Measurements from ENCODE around the gene GOLGA8T. TPM values are rescaled to one million over a fixed set of nuclear protein-coding genes. Genes with fewer than 3 reads are reported as not detected.
"Not testable (repeated sequence)": the region's sequence is repeated elsewhere in the genome, so short reads cannot be mapped to it uniquely, and the experiment has no call there.

Gene GOLGA8T
- total RNA-seq, 2 experiments from 2014 or later = not detected

DNA sequence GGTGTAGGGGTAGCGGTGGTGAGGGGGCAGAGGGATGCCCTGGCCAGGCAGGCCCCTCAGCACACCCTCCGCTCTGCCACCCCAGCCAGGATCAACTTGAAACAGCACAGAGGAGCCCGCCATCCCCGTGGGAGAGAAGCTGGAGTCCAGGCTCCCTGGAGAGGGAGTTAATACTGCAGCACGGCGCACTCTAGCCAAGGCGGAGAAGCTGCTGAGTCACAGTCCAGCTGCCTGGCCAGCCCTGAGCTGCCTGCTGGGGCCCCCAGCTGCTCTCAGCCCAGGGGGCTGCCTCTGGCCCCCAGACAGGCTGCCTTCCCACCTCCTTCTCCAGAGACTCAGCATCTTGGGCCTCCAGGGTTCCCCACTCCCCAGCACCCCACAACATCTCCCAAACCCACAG is 36.6 kb downstream of the GOLGA8T start:
- H3K9me3 Mint-ChIP-seq; intact Hi-C loops (cut with micrococcal nuclease); H3K36me3 Mint-ChIP-seq (ENCODE audit: low read depth); CTCF ChIA-PET; DNase-seq; H3K4me1 Mint-ChIP-seq (ENCODE audit: low read depth); H3K27me3 Mint-ChIP-seq (ENCODE audit: low read depth); H3K27ac Mint-ChIP-seq; H3K4me3 Mint-ChIP-seq: not testable (repeated sequence)

DNA sequence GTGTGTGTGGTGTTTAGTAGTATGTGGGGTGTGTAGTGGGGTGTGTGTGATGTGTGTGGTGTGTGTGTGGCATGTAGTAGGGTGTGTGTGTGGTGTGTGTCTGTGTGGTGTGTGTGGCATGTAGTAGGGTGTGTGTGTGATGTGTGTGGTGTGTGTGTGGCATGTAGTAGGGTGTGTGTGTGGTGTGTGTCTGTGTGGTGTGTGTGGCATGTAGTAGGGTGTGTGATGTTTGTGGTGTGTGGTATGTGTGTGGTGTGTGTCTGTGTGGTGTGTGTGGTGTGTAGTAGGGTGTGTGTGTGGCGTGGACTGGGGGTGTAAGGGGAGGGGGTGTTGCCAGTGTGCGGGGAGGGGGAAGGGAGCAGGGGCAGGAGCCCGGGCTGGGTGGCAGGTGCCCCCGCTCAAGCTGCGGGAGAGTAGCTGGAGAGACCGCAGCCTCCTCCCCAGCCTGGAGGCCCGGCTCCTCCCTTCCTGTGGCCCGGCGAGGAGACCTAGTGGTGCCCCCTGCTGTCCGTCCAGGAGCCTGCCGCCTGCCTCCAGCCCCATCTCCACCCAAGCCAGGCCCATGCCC is 38.3 kb downstream of the GOLGA8T start:
- intact Hi-C loops (cut with micrococcal nuclease); H3K9me3 Mint-ChIP-seq; H3K36me3 Mint-ChIP-seq (ENCODE audit: low read depth); H3K4me3 Mint-ChIP-seq; H3K27ac Mint-ChIP-seq; CTCF ChIA-PET; H3K4me1 Mint-ChIP-seq (ENCODE audit: low read depth); H3K27me3 Mint-ChIP-seq (ENCODE audit: low read depth): not testable (repeated sequence)
- peak; percentile 92 for DNase-seq

DNA sequence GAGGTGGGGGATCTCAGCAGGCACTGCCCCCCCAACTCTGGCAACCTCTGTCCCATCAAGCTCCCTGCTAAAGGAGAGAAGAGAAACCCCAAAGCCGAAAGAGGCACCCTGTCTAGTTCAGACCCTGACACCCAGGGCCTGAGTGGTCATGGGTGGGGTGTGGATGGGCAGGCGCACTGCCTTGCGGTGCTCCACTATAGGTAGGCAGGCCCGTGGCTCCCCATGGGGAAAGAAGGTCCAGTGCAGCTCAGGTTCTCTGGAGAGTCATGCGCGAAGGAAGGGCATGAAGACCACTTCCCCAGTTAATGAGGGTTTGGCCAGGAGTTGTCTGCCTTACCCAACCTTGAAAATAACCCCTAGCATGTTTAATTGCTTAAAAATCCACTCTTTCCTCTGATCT is 40.4 kb downstream of the GOLGA8T start:
- intact Hi-C loops (cut with micrococcal nuclease); DNase-seq; CTCF ChIA-PET; H3K9me3 Mint-ChIP-seq; H3K4me1 Mint-ChIP-seq (ENCODE audit: low read depth); H3K4me3 Mint-ChIP-seq; H3K36me3 Mint-ChIP-seq (ENCODE audit: low read depth); H3K27ac Mint-ChIP-seq; H3K27me3 Mint-ChIP-seq (ENCODE audit: low read depth): not testable (repeated sequence)

DNA sequence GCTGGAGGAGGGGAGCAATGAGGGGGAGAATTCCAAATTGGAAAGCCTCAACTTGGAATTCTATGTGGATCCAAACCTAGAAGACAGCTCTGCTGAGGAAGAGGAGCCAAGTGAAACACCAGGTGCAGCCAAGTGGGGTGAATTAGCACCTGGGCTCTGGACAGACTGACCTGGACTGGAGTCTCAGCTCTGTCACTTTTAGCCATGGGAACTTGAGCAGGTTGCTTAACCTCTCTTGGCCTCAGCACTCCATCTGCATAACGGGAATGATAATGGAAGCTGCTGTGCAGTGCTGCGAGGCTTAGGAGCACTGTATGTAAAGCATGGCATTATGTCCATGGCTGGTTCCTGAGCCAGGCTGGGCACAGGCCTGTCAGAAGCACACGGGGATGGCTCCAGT is 41.8 kb downstream of the GOLGA8T start:
- DNase-seq; H3K36me3 Mint-ChIP-seq (ENCODE audit: low read depth); CTCF ChIA-PET; H3K9me3 Mint-ChIP-seq; H3K4me3 Mint-ChIP-seq; intact Hi-C loops (cut with micrococcal nuclease); H3K4me1 Mint-ChIP-seq (ENCODE audit: low read depth); H3K27me3 Mint-ChIP-seq (ENCODE audit: low read depth); H3K27ac Mint-ChIP-seq: not testable (repeated sequence)

DNA sequence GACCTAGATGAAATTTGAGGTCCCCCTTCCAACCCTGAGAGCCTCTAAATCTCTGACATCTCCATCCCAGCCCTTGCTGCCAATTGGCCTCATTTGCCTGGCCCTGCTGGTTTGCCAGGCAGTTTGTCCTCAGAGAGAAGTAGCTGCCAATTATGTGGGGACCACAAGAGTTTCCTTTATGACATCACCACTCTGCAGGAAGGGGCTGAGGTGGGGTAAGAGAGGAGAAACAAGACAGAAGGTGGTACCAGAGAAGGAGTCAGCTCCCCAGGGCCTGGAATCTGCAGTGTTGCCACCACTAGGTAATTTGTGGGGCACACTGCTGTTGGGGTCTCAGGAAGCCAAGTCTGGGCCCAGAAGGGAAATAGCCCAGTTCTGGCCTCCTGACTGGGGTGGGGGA is 45.0 kb downstream of the GOLGA8T start:
- H3K9me3 Mint-ChIP-seq; intact Hi-C loops (cut with micrococcal nuclease); H3K4me1 Mint-ChIP-seq (ENCODE audit: low read depth); DNase-seq; H3K36me3 Mint-ChIP-seq (ENCODE audit: low read depth); CTCF ChIA-PET; H3K27ac Mint-ChIP-seq; H3K4me3 Mint-ChIP-seq; H3K27me3 Mint-ChIP-seq (ENCODE audit: low read depth): not testable (repeated sequence)

DNA sequence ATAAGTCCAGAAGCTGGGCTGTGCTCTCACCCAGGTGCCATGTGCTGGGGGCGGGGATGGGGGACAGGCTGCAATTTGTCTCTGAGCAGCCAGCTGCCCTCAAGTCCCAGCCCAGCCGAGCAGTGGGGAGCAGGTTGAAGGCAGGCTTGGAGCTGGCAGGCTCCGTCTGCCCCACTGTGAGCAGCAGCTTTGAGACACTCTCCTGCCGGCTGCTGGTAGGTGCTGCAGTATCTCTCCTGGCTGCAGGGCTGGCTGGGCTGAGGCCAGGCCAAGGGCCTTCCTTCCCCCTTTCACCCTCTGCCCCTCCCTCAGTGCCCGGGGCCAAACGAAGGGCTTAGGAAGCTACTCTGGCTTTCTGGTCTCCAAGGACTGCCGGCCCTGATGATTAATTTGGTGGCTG is 50.6 kb downstream of the GOLGA8T start:
- CTCF ChIA-PET; H3K27ac Mint-ChIP-seq; H3K36me3 Mint-ChIP-seq (ENCODE audit: low read depth); H3K4me1 Mint-ChIP-seq (ENCODE audit: low read depth); H3K27me3 Mint-ChIP-seq (ENCODE audit: low read depth); H3K4me3 Mint-ChIP-seq; intact Hi-C loops (cut with micrococcal nuclease); H3K9me3 Mint-ChIP-seq; DNase-seq: not testable (repeated sequence)

DNA sequence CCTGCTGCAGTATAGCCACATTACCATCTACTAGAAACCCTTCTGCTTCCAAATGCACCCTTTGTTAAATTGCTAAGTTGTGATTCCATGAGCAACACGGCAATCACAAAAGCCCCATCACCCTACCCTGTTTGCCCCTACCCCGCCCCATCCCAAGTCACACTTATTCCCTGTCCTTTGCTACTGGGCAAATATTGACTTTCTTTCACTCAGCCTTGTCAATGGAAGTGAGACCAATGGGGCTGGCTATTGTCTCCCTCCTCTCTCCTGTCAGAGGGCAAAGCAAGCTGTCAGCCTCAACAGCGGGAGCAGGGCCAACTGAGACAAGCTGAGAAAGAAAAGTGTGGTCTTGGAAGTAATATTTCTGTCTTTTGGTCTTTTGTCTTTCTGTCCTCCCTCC is 52.6 kb downstream of the GOLGA8T start:
- DNase-seq; H3K9me3 Mint-ChIP-seq; intact Hi-C loops (cut with micrococcal nuclease); CTCF ChIA-PET; H3K4me3 Mint-ChIP-seq; H3K36me3 Mint-ChIP-seq (ENCODE audit: low read depth); H3K27ac Mint-ChIP-seq; H3K4me1 Mint-ChIP-seq (ENCODE audit: low read depth); H3K27me3 Mint-ChIP-seq (ENCODE audit: low read depth): not testable (repeated sequence)

DNA sequence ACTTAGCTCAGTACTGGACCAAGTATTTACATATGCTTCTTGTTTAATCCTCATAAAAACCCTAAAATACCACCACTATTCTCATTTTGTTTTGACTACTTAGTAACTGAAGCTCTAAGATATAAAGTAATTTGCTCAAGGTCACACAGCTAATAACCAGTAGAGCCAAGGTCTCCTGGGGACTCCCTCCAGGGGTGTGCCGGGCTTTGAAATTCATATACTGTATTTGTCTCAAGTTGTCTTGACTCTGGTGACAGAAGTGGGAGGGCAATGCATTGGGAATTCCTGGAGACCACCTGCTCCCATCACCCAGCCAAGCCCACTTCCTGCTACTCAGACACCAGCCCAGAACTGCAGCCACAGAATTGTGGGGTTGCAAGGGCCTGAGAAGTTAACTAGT is 54.9 kb downstream of the GOLGA8T start:
- H3K27me3 Mint-ChIP-seq (ENCODE audit: low read depth); H3K27ac Mint-ChIP-seq; H3K9me3 Mint-ChIP-seq; H3K4me1 Mint-ChIP-seq (ENCODE audit: low read depth); intact Hi-C loops (cut with micrococcal nuclease); H3K36me3 Mint-ChIP-seq (ENCODE audit: low read depth); H3K4me3 Mint-ChIP-seq; DNase-seq; CTCF ChIA-PET: not testable (repeated sequence)

DNA sequence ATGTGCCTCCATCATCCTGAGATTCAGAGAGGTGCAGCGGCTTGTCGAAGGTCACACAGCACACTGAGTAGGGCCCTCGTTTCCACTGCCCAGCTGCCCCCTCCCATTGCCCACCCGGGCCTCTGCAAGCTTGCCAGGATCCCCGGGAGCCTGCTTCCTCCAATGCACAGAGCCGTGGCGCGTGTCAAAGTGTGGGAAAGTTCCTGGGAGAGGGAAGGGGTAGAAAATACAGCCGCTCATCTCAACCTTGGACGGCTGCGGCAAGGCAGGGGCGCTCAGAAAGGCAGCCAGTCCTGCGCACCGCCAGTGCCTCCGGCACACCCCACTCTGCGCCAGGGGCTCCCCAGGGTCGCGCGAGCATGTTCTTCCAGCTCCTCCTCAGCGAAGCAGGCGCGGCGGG is 56.3 kb downstream of the GOLGA8T start:
- H3K9me3 Mint-ChIP-seq; H3K27ac Mint-ChIP-seq; H3K27me3 Mint-ChIP-seq (ENCODE audit: low read depth); H3K36me3 Mint-ChIP-seq (ENCODE audit: low read depth); intact Hi-C loops (cut with micrococcal nuclease); H3K4me1 Mint-ChIP-seq (ENCODE audit: low read depth); CTCF ChIA-PET; DNase-seq; H3K4me3 Mint-ChIP-seq: not testable (repeated sequence)

DNA sequence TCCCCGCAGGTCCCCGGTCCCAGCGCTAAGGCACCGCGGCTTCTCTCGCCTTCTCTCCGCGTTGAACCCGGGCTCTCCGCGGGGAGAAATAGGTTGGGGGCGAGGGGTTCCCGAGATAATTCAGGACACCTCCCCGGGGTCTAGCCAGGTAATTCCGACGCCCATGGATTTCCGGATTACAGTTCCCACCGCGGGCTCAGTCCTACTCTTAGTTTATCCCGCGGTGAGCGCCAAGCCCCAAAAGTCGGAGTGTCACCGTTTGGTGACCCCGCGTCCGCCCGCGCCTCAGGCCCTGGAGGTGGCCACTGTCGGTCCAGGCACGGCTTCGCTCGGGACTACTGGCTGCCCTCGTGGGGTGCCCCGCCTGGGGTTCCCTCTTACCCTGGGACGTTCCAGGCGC is 56.8 kb downstream of the GOLGA8T start:
- DNase-seq; intact Hi-C loops (cut with micrococcal nuclease); H3K27ac Mint-ChIP-seq; CTCF ChIA-PET; H3K36me3 Mint-ChIP-seq (ENCODE audit: low read depth); H3K27me3 Mint-ChIP-seq (ENCODE audit: low read depth); H3K9me3 Mint-ChIP-seq; H3K4me1 Mint-ChIP-seq (ENCODE audit: low read depth): not testable (repeated sequence)
- peak overlapping the region; percentile 21 for H3K4me3 Mint-ChIP-seq

DNA sequence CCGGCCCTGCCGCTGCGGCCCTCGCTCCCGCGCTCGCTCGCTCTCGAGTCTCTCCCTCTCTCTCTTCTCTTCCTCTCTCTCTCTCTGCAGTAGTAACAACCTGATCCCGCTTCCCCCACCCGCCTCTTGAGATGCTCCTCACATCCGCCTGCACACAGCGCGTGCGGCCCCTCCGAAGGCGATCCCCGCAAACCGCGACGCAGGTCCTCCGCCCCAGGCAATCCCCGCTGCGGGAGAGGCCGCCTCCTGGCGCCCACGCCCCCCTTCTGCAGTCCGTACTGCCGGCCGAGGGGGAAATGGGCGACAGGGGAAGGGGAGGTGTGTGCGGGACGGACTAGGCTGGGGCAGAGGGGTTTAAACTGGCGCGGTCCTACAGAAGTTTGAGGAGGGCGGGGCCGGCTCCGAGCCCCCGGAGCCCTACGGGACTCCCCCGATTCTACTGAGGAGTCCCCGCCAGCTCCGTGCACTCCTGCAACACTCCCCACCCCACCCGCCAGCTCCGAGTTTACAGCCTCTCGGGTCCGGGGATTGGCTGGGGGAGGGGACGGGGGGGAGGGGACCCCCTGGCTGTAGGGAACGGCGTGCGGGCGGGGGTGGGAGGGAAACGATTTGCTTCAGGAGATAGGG is 57.4 kb downstream of the GOLGA8T start:
- H3K9me3 Mint-ChIP-seq; H3K4me1 Mint-ChIP-seq (ENCODE audit: low read depth); intact Hi-C loops (cut with micrococcal nuclease); H3K27me3 Mint-ChIP-seq (ENCODE audit: low read depth); CTCF ChIA-PET; H3K36me3 Mint-ChIP-seq (ENCODE audit: low read depth); H3K27ac Mint-ChIP-seq; DNase-seq: not testable (repeated sequence)
- H3K4me3 Mint-ChIP-seq = peak overlapping the region; percentile 39

DNA sequence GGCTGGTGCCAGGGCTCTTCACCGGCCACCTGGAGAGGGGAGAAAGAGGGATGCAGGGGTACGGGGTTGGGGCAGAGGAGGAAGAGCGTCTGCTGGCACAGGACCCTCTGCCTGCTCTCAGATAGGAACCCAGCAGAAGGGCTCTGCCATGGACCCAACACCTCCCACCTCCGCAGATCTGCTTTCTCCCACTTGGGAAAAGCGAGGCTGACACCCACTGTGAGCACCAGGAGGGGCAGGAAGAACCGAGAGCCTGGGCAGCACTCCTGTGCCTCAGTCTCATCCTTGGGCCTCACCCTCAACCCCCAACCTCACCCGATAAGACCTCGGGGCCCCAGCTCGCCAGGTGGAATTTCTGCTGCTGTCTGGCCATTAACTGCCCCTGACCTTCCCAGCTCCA is 58.0 kb downstream of the GOLGA8T start:
- H3K9me3 Mint-ChIP-seq; H3K4me1 Mint-ChIP-seq (ENCODE audit: low read depth); intact Hi-C loops (cut with micrococcal nuclease); H3K4me3 Mint-ChIP-seq; DNase-seq; H3K36me3 Mint-ChIP-seq (ENCODE audit: low read depth); H3K27me3 Mint-ChIP-seq (ENCODE audit: low read depth); CTCF ChIA-PET; H3K27ac Mint-ChIP-seq: not testable (repeated sequence)
